ENCODE data around the gene ATP6V0D1.

ATP6V0D1 gene

DNA sequence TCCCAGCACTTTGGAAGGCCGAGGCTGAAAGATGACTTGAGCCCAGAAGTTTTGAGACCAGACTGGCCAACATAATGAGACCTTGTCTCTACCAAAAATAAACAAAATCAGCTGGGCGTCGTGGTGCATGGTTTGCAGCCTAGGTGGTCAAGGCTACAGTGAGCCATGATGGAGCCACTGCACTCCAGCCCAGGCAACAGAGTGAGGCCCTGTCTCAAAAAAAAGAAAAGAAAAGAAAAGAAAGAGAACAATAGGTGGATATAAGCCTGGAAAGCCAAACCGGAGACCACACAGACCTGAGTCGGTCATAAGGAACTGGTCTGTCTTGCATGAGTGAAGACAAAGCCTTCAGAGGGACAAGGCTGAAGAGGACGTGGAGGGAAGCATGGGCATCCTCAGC is 14.4 kb downstream of the ATP6V0D1 start:
- DNase-seq (ENCODE audit: low read depth) = no peak
- H3K4me3 ChIP-seq (ENCODE audit: low read length) = no peak overlapping the region
- TF ChIP-seq CTCF (conservative IDR thresholded peaks at IDR 0.05; ENCODE audit: low read depth, low read length) = no peak

- H3K4me3 ChIP-seq (ENCODE audit: low read length) = no peak overlapping the region
- TF ChIP-seq CTCF (conservative IDR thresholded peaks at IDR 0.05; ENCODE audit: low read depth, low read length) = no peak
- no peak for DNase-seq (ENCODE audit: low read depth)
Measured at GRCh38 chr16:67464565-67464964, 16.4 kb downstream of the ATP6V0D1 start.

- DNase-seq (ENCODE audit: low read depth) = no peak
- no peak overlapping the region for H3K4me3 ChIP-seq (ENCODE audit: low read length)
- TF ChIP-seq CTCF (conservative IDR thresholded peaks at IDR 0.05; ENCODE audit: low read depth, low read length) = no peak
Measured at GRCh38 chr16:67463691-67464090, 17.3 kb downstream of the ATP6V0D1 start.

GRCh38 chr16:67463059-67463458 is 17.9 kb downstream of the ATP6V0D1 start:
- H3K4me3 ChIP-seq (ENCODE audit: low read length) = no peak overlapping the region
- no peak for TF ChIP-seq CTCF (conservative IDR thresholded peaks at IDR 0.05; ENCODE audit: low read depth, low read length)
- no peak for DNase-seq (ENCODE audit: low read depth)

- DNase-seq (ENCODE audit: low read depth) = no peak
- H3K4me3 ChIP-seq (ENCODE audit: low read length) = no peak overlapping the region
- no peak for TF ChIP-seq CTCF (conservative IDR thresholded peaks at IDR 0.05; ENCODE audit: low read depth, low read length)
Measured at GRCh38 chr16:67462279-67462655, 18.7 kb downstream of the ATP6V0D1 start.

GRCh38 chr16:67461600-67462278 is 19.2 kb downstream of the ATP6V0D1 start:
- no peak for DNase-seq (ENCODE audit: low read depth)
- H3K4me3 ChIP-seq (ENCODE audit: low read length) = no peak overlapping the region
- TF ChIP-seq CTCF (conservative IDR thresholded peaks at IDR 0.05; ENCODE audit: low read depth, low read length) = no peak

GRCh38 chr16:67460961-67461360 is 20.0 kb downstream of the ATP6V0D1 start:
- no peak for DNase-seq (ENCODE audit: low read depth)
- no peak overlapping the region for H3K4me3 ChIP-seq (ENCODE audit: low read length)
- no peak for TF ChIP-seq CTCF (conservative IDR thresholded peaks at IDR 0.05; ENCODE audit: low read depth, low read length)

All from retinal pigment epithelial cell (primary cell).